Superior temporal gyrus (tissue), 1 donor: ENCODE results near the gene RPS19.

Experiments used
- DNase-seq: peaks from one replicate; pipeline ENCODE4 v3.0.0-alpha.2; 2016; ENCODE audit errors: extremely low spot score

RPS19 gene

GRCh38 chr19:41915021-41915775 is 55.1 kb downstream of the RPS19 start:
- DNase-seq = no peak

GRCh38 chr19:41915776-41916414 is 55.8 kb downstream of the RPS19 start:
- DNase-seq = no peak

DNA sequence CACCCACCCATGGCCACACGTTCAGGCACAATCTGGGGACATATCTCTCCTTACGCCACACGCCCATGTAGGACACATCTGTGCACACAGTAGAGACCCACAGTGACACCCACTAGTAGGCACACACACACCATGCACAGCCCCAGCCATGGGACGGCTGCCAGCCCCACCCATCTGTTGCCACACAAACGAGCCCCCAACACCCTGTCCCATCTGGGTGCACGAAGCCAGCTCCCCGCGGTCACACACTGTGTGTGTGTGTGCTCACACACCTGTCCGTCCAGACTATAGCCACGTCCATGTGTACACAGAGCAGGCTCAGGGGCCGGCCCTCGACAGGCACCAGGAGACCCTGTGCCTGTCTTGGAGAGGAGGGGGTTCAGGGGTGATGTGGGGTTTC is 57.6 kb downstream of the RPS19 start:
- no peak for DNase-seq

DNA sequence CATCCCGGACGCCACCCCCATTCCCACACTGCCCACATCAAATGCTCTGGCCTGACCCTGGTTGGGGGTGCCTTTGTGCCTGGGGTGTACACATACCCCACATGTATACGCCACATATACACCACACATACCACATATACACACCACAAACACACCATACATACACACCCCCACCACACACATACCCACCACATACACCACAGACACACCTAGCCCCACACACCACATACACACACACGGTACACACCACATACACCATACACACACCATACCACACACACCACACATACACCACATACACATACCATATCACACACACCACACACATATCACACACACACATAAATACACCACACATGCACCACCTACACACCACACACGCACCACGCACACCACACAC is 58.0 kb downstream of the RPS19 start:
- DNase-seq = no peak

DNA sequence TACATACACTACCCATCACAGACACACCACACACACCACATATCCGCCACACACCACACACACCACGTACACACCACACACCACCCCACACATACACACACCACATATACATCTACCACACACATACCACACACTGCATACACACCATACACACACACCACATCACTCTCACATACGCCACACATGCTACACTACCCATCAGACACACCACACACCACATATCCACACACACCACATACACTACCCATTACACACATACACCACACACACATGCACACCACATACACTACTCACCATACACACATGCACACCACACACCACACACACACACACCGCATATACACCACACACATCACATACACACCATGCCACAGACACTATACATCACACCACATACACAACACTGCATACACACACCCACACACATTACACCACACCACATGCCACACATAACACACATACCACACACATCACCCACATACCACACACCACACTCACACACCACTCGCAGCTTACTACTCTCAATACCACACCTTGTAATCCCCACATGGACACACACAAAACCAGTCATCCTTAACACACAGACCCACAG is 58.7 kb downstream of the RPS19 start:
- DNase-seq = no peak

- DNase-seq = no peak
Observed at GRCh38 chr19:41919948-41920712, 60.1 kb downstream of the RPS19 start.

DNA sequence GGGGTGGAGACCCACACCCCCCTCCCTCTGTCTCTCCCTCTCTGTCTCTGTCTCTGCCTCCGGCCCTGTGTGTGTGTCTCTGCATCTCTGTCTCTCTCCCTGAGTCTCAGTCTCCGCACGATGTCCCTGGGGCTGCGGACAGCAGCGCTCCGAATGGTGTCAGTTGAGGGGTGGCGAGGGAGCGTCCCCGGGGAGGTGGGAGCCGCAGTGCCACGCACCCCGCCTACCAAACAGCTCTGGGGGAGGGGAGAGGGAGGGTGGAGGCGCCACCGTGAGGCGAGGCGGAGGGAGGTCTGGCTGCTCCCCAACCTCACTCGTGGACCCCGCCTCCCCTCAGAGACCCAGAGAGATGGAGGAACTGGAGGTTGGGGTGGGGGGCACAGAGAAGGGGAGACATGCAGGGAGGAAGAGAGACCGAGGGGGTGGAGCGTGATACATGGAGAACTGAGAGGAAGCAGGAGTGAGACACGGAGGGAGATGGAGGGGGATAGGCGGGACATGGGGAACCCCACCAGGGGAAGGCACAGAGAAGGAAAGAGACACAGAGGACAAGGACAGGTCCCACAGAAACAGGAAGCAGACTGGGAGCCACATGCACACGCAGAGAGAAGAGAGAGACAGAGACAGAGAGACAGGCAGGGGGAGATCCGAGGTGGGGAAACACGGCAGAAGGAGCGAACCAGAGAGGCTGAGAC is 61.0 kb downstream of the RPS19 start:
- DNase-seq = no peak

DNA sequence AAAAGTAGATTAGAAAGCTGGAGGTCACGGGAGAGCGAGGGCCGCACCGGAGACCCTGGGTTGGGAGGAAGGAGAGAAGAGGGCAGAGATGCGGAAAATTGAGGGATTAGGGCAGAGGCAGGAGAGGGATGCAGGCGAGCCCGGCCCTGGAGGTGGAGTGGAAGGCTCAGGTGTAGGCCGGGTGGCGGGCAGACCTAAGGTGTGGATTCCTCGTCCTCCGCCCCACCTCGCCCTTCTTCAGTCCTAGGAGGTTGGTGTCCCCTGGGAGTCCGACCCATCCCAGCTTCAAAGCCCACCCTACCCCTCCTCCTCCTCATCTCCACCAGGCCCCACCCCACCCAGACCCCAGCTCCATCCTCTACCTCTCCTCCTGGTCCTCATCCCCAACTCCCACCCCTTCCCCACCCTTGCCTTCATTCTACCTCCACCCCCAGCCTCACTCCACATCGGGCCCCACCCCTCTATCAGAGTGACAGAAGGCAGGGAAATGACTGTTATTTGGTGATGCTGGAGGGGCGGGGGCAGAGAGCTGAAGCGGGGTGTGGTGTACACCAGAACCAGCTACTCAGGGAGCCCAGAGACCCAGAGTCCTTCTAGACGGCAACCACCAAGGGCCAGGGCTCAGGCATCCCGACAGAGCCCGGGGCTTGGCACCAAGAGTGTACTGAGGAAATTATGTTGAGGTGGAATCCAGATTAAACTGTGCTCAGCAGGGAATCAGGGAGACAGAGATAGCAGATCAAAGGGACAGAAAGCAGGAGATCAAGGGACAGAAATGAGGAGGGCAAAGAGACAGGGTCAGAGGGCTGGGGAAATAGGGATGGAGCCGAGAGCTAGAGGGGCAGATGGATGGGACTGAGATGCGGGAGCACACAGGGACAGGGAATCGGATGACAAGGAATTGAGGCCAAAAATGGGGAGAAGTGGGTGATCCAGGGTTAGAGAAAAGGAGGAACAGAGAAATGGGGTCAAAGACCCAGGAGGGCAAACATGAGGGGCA is 61.8 kb downstream of the RPS19 start:
- DNase-seq = no peak
